Activated naive CD8-positive, alpha-beta T cell (primary cell): ENCODE measurements around the gene CTSO.
"Not testable (repeated sequence)": the region's sequence is repeated elsewhere in the genome, so short reads cannot be mapped to it uniquely, and the experiment has no call there.

ENCODE experiments used
- H3K27ac Mint-ChIP-seq: one replicate; pipeline ENCODE4 v1.8.0; 2021; ENCODE audit warnings: mixed read lengths
- H3K27me3 Mint-ChIP-seq: one replicate; pipeline ENCODE4 v1.8.0; 2021; ENCODE audit warnings: mixed read lengths
- H3K36me3 Mint-ChIP-seq: one replicate; pipeline ENCODE4 v1.8.0; 2021; ENCODE audit warnings: mixed read lengths
- H3K4me1 Mint-ChIP-seq: one replicate; pipeline ENCODE4 v1.8.0; 2021; ENCODE audit warnings: low read depth, mixed read lengths
- H3K4me3 Mint-ChIP-seq: one replicate; pipeline ENCODE4 v1.8.0; 2021; ENCODE audit warnings: mild to moderate bottlenecking, mixed read lengths
- H3K9me3 Mint-ChIP-seq: one replicate; pipeline ENCODE4 v1.8.0; 2021; ENCODE audit warnings: low read depth, mixed read lengths

Gene CTSO

DNA sequence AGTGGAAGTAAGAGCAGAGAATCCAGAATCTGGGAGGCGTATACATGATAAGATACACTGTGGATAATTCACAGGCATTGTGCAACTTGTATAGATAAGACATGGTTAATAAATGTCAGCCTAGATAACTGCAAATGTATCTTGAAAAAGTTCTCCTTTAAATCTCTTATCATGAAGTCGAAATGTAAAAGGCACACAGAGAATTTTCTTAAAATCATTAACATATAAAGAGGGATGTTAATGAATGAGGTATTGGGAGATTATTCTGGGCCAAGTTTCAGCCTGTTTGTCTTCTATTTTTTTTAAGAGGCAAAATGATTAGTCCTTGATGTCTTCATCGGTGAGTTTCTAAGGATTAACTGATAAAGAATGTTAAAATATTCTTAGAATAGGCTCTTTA, 49.3 kb downstream of the CTSO start:
- Mint-ChIP-seq H3K27ac (no peak overlapping the region), H3K4me1 (no peaks in the 10 kb centered on the region), H3K36me3 (no peaks in the 10 kb centered on the region), H3K4me3 (no peak overlapping the region), H3K9me3 (no peaks in the 10 kb centered on the region), H3K27me3 (peaks cover 2% of the 10 kb centered on the region)

GRCh38 chr4:155903453-155903852, 50.2 kb downstream of the CTSO start, which contains the start of gene TDO2:
Gene TDO2, plus strand, starts transcription at chr4:155903696. Its CDS starts 63 bp downstream, at chr4:155903759.
- Mint-ChIP-seq H3K4me3 (no peak within 1 kb of the TSS), H3K27ac (no peak within 1 kb of the TSS), H3K9me3 (no peaks in the 10 kb centered on the region), H3K4me1 (no peaks in the 10 kb centered on the region), H3K27me3 (peaks cover 2% of the 10 kb centered on the region), H3K36me3 (no peaks in the 10 kb centered on the region)

DNA sequence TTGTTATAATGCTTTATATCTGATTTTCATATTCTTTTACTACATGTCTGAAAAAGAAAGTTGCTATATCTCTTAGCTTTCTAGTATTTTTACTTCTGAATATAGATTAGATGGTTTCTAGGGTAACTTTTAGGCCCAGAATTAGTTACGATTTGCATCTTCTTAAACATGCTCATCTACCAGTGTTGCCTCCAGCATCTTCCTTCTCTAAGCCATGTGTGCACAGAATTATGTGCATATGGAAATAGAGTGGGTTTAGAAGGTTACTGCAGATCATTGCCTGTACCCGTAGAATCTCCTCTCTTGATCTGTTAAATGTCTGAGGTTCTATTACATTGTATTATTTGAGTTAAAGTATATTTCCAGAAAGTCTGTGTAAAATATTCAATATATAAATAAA, 52.7 kb downstream of the CTSO start:
- Mint-ChIP-seq H3K27me3 (peaks cover 2% of the 10 kb centered on the region), H3K9me3 (peaks cover 8% of the 10 kb centered on the region), H3K4me1 (no peaks in the 10 kb centered on the region), H3K4me3 (no peak overlapping the region), H3K36me3 (no peaks in the 10 kb centered on the region), H3K27ac (no peak overlapping the region)

DNA sequence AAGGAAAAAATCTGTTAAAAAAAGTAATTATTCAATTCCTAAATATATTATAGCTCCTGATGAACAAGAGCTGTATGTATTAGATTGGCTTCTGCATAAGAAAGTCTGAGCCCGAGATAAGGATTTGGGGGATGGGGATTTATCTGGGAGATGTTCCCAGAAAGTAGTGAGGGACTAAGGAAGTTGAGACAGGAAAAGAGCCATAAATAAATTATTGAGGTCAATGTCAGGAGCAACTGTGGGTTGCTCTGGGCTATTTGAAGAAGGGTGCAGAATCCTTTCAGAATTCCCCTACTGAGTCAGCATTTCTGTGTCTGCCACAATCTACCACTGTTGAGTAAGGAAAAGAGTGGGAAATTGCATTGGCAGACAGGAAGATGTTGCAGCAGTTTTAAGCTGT, 53.3 kb downstream of the CTSO start:
- Mint-ChIP-seq H3K4me1 (no peaks in the 10 kb centered on the region), H3K27me3 (peaks cover 4% of the 10 kb centered on the region), H3K4me3 (no peak overlapping the region)

GRCh38 chr4:155899891-155900290, 53.8 kb downstream of the CTSO start:
- H3K4me1 Mint-ChIP-seq, result no peaks in the 10 kb centered on the region
- H3K4me3 Mint-ChIP-seq, result no peak overlapping the region
- no peak overlapping the region for H3K27ac Mint-ChIP-seq
- H3K27me3 Mint-ChIP-seq, result peaks cover 4% of the 10 kb centered on the region
- H3K9me3 Mint-ChIP-seq, result peaks cover 8% of the 10 kb centered on the region
- no peaks in the 10 kb centered on the region for H3K36me3 Mint-ChIP-seq

More for the DNA sequence above, 53.3 kb downstream of the CTSO start:
- no peak overlapping the region for H3K27ac Mint-ChIP-seq
- no peaks in the 10 kb centered on the region for H3K36me3 Mint-ChIP-seq
- H3K9me3 Mint-ChIP-seq, result peaks cover 8% of the 10 kb centered on the region

DNA sequence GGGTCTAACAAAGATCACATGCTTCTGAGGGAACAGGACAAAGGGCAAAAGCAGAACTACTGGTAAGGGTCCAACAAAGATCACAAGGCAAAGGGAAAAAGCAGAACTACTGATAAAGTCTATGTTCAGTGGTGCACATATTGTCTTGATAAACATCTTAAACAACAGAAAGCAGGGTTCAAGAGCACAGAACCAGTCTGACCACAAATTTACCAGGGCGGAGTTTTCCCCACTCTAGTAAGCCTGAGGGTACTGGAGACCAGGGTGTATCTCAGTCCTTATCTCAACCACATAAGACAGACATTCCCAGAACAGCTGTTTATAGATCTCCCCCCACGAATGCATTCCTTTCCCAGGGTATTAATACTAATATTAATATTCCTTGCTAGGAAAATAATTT, 55.3 kb downstream of the CTSO start:
- H3K4me3 Mint-ChIP-seq, H3K36me3 Mint-ChIP-seq, H3K27me3 Mint-ChIP-seq, H3K9me3 Mint-ChIP-seq, H3K4me1 Mint-ChIP-seq, H3K27ac Mint-ChIP-seq: not testable (repeated sequence)

DNA sequence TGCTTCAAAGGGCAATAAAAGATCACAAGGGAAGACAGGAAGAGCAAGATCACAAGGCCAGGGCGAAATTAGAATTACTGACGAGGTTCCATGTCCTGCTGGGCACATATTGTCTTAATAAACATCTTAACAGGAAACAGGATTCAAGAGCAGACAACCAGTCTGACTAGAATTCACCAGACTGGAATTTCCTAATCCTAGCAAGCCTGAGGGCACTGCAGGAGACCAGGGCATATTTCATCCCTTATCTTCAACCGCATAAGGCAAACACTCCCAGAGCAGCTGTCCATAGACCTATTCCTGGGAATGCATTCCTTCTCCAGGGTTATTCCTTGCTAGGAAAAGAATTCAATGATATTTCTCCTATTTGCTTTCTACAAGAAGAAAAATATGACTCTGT, 62.6 kb downstream of the CTSO start:
- H3K27me3 Mint-ChIP-seq, result peaks cover 14% of the 10 kb centered on the region
- H3K9me3 Mint-ChIP-seq, result peaks cover 3% of the 10 kb centered on the region
- H3K27ac Mint-ChIP-seq, result no peak overlapping the region
- H3K4me1 Mint-ChIP-seq, result no peaks in the 10 kb centered on the region
- no peak overlapping the region for H3K4me3 Mint-ChIP-seq
- no peaks in the 10 kb centered on the region for H3K36me3 Mint-ChIP-seq

GRCh38 chr4:155889946-155890345, 63.7 kb downstream of the CTSO start:
- Mint-ChIP-seq H3K4me3 (no peak overlapping the region), H3K27me3 (peaks cover 11% of the 10 kb centered on the region), H3K36me3 (no peaks in the 10 kb centered on the region), H3K4me1 (no peaks in the 10 kb centered on the region), H3K27ac (no peak overlapping the region), H3K9me3 (peaks cover 3% of the 10 kb centered on the region)

GRCh38 chr4:155889031-155889793, 64.5 kb downstream of the CTSO start:
- Mint-ChIP-seq H3K4me3 (no peak overlapping the region), H3K27ac (no peak overlapping the region), H3K9me3 (peaks cover 3% of the 10 kb centered on the region), H3K36me3 (no peaks in the 10 kb centered on the region), H3K4me1 (no peaks in the 10 kb centered on the region), H3K27me3 (peaks cover 11% of the 10 kb centered on the region)

DNA sequence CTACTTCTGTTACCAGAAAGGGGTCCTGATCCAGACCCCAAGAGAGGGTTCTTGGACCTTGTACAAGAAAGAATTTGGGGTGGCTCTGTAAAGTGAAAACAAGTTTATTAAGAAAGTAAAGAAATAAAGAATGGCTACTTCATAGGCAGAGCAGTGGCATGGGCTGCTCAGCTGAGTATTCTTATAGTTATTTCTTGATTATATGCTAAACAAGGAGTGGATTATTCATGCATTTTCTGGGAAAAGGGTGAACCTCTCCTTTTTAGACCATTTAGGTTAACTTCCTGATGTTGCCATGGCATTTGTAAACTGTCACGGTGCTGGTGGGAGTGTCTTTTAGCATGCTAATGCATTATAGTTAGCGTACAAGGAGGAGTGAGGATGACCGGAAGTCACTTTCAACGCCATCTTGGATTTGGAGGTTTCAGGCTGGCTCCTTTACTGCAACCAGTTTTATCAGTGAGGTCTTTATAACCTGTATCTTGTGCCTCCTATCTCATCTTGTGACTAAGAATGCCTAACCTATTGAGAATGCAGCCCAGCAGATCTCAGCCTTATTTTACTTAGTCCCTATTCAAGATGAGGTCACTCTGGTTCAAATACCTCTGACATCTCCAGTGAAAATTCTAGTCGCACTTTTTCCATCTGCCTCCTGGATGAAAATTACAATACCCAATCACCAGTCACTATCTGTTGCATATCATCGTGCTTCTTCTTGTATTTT, 65.7 kb downstream of the CTSO start:
- no peaks in the 10 kb centered on the region for H3K4me1 Mint-ChIP-seq
- H3K9me3 Mint-ChIP-seq, result peaks cover 6% of the 10 kb centered on the region
- no peak overlapping the region for H3K4me3 Mint-ChIP-seq
- H3K36me3 Mint-ChIP-seq, result no peaks in the 10 kb centered on the region
- H3K27me3 Mint-ChIP-seq, result peaks cover 11% of the 10 kb centered on the region
- H3K27ac Mint-ChIP-seq, result no peak overlapping the region

DNA sequence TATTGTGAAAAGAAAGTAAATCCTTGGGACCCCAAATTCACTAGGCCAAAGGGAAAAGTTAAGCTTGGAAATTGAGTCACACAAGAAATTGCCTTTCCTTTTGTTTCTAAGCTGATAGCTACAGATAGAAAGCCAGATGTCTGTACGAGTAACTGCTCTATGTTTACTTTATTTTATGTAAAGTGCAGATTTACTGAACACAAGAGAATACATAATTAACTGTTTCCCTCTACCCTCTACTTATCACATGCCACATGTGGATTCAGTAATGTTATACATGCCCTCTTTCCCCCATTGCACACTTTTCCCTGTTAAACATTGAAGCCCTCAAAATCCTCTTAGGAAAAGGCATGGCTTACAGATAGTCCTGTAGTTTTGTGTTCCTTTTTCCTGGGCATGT, 66.6 kb downstream of the CTSO start:
- no peak overlapping the region for H3K4me3 Mint-ChIP-seq
- H3K27me3 Mint-ChIP-seq, result peaks cover 10% of the 10 kb centered on the region
- no peaks in the 10 kb centered on the region for H3K36me3 Mint-ChIP-seq
- no peaks in the 10 kb centered on the region for H3K4me1 Mint-ChIP-seq
- no peak overlapping the region for H3K27ac Mint-ChIP-seq
- H3K9me3 Mint-ChIP-seq, result peaks cover 6% of the 10 kb centered on the region

DNA sequence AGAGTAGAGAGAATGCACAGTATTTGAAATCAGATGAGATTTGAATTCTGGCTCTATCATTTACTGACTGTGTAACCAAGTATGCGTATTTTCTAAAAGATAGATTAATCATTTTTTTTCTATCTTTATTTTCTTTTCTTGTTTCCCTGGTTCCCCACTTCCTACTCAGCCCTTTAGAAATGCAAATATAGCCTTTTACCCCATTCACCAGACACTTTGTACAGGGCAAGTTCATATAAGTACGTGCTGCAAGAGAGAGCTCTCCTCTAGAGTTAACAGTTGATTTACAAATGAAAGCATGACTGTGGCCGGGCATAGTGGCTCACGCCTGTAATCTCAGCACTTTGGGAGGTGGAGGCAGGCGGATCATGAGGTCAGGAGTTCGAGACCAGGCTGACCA, 68.0 kb downstream of the CTSO start:
- no peaks in the 10 kb centered on the region for H3K36me3 Mint-ChIP-seq
- peaks cover 6% of the 10 kb centered on the region for H3K27me3 Mint-ChIP-seq
- no peaks in the 10 kb centered on the region for H3K4me1 Mint-ChIP-seq
- peaks cover 3% of the 10 kb centered on the region for H3K9me3 Mint-ChIP-seq
- H3K4me3 Mint-ChIP-seq, result no peak overlapping the region
- no peak overlapping the region for H3K27ac Mint-ChIP-seq

- no peaks in the 10 kb centered on the region for H3K36me3 Mint-ChIP-seq
- peaks cover 3% of the 10 kb centered on the region for H3K9me3 Mint-ChIP-seq
- no peak overlapping the region for H3K27ac Mint-ChIP-seq
- H3K4me3 Mint-ChIP-seq, result no peak overlapping the region
- peaks cover 1% of the 10 kb centered on the region for H3K27me3 Mint-ChIP-seq
- H3K4me1 Mint-ChIP-seq, result no peaks in the 10 kb centered on the region
Measured at GRCh38 chr4:155883895-155884294, 69.8 kb downstream of the CTSO start.

DNA sequence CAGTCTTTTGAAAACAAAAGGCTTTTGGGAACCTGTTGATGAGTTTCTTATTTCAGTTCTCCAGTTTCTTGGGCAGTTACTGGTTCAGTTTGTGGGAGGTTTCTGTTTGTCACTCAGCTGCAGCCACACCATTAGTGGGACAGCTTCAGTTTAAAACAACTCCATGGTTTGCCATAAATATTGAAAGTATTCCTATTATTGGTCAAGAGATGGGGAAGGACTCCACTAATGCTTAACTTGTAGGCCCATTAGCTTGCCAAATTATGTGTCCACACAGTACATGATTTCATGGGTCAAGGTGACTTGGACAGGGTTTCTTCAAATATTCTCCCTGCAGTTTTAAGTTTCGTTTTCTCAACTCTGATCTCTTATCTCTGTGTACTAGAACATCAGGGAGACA, 72.1 kb downstream of the CTSO start:
- Mint-ChIP-seq H3K9me3 (peaks cover 3% of the 10 kb centered on the region), H3K36me3 (no peaks in the 10 kb centered on the region), H3K27me3 (no peaks in the 10 kb centered on the region), H3K4me1 (no peaks in the 10 kb centered on the region), H3K4me3 (no peak overlapping the region), H3K27ac (no peak overlapping the region)

- H3K36me3 Mint-ChIP-seq, result no peaks in the 10 kb centered on the region
- no peak overlapping the region for H3K4me3 Mint-ChIP-seq
- no peaks in the 10 kb centered on the region for H3K4me1 Mint-ChIP-seq
- no peak overlapping the region for H3K27ac Mint-ChIP-seq
- H3K9me3 Mint-ChIP-seq, result peaks cover 3% of the 10 kb centered on the region
- no peaks in the 10 kb centered on the region for H3K27me3 Mint-ChIP-seq
Measured at GRCh38 chr4:155879767-155880166, 73.9 kb downstream of the CTSO start.

DNA sequence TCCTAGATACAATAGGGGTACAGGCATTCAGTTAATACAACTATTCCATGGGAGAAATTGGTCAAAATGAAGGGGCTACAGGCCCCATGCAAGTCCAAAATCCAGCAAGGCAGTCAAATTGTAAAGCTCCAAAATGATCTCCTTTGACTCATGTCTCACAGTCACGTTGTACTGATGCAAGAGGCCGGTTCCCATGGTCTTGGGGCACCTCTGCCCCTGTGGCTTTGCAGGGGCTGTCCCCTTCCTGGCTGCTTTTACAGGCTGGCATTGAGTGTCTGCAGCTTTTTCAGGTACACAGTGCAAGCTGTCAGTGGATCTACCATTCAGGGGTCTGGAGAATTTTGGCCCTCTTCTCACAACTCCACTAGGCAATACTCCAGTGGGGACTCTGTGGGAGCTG, 75.1 kb downstream of the CTSO start:
- Mint-ChIP-seq H3K27me3 (no peaks in the 10 kb centered on the region), H3K4me1 (no peaks in the 10 kb centered on the region), H3K27ac (no peak overlapping the region), H3K9me3 (peaks cover 3% of the 10 kb centered on the region), H3K36me3 (no peaks in the 10 kb centered on the region), H3K4me3 (no peak overlapping the region)
